ENCODE measurements around the gene TIGD2. TPM values are rescaled to one million over a fixed set of nuclear protein-coding genes. Genes with fewer than 3 reads are reported as not detected.
A peak's percentile ranks its signal among the peaks of the same experiment; 100 is the strongest.

Gene TIGD2
- total and polyA plus RNA-seq, 2 of the 13 experiments (the other 11 are each of a cell fraction or from before 2014, with no cell fraction given): 3.1 to 15.5 TPM

DNA sequence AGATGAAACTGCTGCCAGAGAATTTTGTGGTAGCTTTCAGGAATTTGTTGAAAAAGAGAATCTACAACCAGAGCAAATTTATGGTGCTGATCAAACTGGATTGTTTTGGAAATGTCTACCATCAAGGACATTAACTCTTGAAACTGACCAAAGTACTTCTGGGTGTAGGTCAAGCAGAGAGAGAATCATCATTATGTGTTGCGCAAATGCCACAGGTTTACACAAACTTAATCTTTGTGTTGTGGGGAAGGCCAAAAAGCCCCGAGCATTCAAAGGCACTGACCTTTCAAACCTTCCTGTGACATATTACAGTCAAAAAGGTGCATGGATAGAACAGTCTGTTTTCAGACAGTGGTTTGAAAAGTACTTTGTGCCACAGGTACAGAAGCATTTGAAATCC is 2.1 kb downstream of the TIGD2 start (continued):
- TF ChIP-seq, protein P1, sequence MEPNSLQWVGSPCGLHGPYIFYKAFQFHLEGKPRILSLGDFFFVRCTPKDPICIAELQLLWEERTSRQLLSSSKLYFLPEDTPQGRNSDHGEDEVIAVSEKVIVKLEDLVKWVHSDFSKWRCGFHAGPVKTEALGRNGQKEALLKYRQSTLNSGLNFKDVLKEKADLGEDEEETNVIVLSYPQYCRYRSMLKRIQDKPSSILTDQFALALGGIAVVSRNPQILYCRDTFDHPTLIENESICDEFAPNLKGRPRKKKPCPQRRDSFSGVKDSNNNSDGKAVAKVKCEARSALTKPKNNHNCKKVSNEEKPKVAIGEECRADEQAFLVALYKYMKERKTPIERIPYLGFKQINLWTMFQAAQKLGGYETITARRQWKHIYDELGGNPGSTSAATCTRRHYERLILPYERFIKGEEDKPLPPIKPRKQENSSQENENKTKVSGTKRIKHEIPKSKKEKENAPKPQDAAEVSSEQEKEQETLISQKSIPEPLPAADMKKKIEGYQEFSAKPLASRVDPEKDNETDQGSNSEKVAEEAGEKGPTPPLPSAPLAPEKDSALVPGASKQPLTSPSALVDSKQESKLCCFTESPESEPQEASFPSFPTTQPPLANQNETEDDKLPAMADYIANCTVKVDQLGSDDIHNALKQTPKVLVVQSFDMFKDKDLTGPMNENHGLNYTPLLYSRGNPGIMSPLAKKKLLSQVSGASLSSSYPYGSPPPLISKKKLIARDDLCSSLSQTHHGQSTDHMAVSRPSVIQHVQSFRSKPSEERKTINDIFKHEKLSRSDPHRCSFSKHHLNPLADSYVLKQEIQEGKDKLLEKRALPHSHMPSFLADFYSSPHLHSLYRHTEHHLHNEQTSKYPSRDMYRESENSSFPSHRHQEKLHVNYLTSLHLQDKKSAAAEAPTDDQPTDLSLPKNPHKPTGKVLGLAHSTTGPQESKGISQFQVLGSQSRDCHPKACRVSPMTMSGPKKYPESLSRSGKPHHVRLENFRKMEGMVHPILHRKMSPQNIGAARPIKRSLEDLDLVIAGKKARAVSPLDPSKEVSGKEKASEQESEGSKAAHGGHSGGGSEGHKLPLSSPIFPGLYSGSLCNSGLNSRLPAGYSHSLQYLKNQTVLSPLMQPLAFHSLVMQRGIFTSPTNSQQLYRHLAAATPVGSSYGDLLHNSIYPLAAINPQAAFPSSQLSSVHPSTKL (CRISPR knock-in tag; IDR thresholded peaks at IDR 0.05): peak; percentile 90
- TF ChIP-seq NCOR1 (IDR thresholded peaks at IDR 0.05; ENCODE audit: borderline replicate concordance, low read length) (peak; percentile 72; the same call in 1 of the 2 replicates), ZNF549 (CRISPR knock-in tag; IDR thresholded peaks at IDR 0.05) (no peak; the same call in 1 of the 2 replicates), ZNF335 (CRISPR knock-in tag; IDR thresholded peaks at IDR 0.05) (no peak), TGIF2 (CRISPR knock-in tag; IDR thresholded peaks at IDR 0.05) (0 out of 2 replicates have a peak, but pooled peaks have one; percentile 37), SPEN (CRISPR knock-in tag; IDR thresholded peaks at IDR 0.05; ENCODE audit: low read depth) (peak; percentile 67), SAFB2 (CRISPR knock-in tag; IDR thresholded peaks at IDR 0.05; ENCODE audit: borderline replicate concordance, low read depth) (no peak), CENPX (CRISPR knock-in tag; IDR thresholded peaks at IDR 0.05) (no peak), SNAI1 (CRISPR knock-in tag; IDR thresholded peaks at IDR 0.05; ENCODE audit: borderline replicate concordance) (no peak), DPF2 (CRISPR knock-in tag; IDR thresholded peaks at IDR 0.05; ENCODE audit: borderline replicate concordance, low read depth) (peak; percentile 66), NCOA2 (CRISPR knock-in tag; IDR thresholded peaks at IDR 0.05) (peak; percentile 79), PHB2 (IDR thresholded peaks at IDR 0.05; ENCODE audit: partially characterized antibody) (no peak), ZBTB38 (CRISPR knock-in tag; IDR thresholded peaks at IDR 0.05) (no peak), ZBTB20 (CRISPR knock-in tag; IDR thresholded peaks at IDR 0.05; ENCODE audit: borderline replicate concordance, low read depth) (peak; percentile 37; the same call in 1 of the 2 replicates), BRCA1 (CRISPR knock-in tag; IDR thresholded peaks at IDR 0.05) (no peak), MAFG (CRISPR knock-in tag; IDR thresholded peaks at IDR 0.05) (no peak)
- TF ChIP-seq, protein P2, sequence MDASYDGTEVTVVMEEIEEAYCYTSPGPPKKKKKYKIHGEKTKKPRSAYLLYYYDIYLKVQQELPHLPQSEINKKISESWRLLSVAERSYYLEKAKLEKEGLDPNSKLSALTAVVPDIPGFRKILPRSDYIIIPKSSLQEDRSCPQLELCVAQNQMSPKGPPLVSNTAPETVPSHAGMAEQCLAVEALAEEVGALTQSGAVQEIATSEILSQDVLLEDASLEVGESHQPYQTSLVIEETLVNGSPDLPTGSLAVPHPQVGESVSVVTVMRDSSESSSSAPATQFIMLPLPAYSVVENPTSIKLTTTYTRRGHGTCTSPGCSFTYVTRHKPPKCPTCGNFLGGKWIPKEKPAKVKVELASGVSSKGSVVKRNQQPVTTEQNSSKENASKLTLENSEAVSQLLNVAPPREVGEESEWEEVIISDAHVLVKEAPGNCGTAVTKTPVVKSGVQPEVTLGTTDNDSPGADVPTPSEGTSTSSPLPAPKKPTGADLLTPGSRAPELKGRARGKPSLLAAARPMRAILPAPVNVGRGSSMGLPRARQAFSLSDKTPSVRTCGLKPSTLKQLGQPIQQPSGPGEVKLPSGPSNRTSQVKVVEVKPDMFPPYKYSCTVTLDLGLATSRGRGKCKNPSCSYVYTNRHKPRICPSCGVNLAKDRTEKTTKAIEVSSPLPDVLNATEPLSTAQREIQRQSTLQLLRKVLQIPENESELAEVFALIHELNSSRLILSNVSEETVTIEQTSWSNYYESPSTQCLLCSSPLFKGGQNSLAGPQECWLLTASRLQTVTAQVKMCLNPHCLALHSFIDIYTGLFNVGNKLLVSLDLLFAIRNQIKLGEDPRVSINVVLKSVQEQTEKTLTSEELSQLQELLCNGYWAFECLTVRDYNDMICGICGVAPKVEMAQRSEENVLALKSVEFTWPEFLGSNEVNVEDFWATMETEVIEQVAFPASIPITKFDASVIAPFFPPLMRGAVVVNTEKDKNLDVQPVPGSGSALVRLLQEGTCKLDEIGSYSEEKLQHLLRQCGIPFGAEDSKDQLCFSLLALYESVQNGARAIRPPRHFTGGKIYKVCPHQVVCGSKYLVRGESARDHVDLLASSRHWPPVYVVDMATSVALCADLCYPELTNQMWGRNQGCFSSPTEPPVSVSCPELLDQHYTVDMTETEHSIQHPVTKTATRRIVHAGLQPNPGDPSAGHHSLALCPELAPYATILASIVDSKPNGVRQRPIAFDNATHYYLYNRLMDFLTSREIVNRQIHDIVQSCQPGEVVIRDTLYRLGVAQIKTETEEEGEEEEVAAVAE (CRISPR knock-in tag; IDR thresholded peaks at IDR 0.05; ENCODE audit: borderline replicate concordance): peak; percentile 56; the same call in 1 of the 2 replicates
- TF ChIP-seq, protein P3, sequence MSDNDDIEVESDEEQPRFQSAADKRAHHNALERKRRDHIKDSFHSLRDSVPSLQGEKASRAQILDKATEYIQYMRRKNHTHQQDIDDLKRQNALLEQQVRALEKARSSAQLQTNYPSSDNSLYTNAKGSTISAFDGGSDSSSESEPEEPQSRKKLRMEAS (IDR thresholded peaks at IDR 0.05): 0 out of 2 replicates have a peak, but pooled peaks have one; percentile 34
- TF ChIP-seq, protein P4, sequence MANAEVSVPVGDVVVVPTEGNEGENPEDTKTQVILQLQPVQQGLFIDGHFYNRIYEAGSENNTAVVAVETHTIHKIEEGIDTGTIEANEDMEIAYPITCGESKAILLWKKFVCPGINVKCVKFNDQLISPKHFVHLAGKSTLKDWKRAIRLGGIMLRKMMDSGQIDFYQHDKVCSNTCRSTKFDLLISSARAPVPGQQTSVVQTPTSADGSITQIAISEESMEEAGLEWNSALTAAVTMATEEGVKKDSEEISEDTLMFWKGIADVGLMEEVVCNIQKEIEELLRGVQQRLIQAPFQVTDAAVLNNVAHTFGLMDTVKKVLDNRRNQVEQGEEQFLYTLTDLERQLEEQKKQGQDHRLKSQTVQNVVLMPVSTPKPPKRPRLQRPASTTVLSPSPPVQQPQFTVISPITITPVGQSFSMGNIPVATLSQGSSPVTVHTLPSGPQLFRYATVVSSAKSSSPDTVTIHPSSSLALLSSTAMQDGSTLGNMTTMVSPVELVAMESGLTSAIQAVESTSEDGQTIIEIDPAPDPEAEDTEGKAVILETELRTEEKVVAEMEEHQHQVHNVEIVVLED (CRISPR knock-in tag; IDR thresholded peaks at IDR 0.05; ENCODE audit: borderline replicate concordance): 0 out of 2 replicates have a peak, but pooled peaks have one; percentile 22

Data from HepG2 (cell line).